GM23338 (cell line): ENCODE results near the gene BEGAIN. TPM values are rescaled to one million over a fixed set of nuclear protein-coding genes. Genes with fewer than 3 reads are reported as not detected.

Source experiments
- ATAC-seq: fragments of 200-7000 bp; cut with Tn5 transposase; 3 replicates; pipeline ENCODE4 v1.9.1; 2020
- DNase-seq: peaks from one replicate; pipeline ENCODE4 v3.0.0-alpha.2; 2015; ENCODE audit warnings: low spot score
- H2AFZ ChIP-seq: fragments of 200-600 bp; sonication (generic); 2 replicates; pipeline ENCODE4 v1.8.0; 2016; ENCODE audit warnings: antibody characterized with exemption, mild to moderate bottlenecking, moderate library complexity
- H3F3A ChIP-seq: fragments of 200-600 bp; sonication (generic); replicated peaks from 2 replicates; pipeline ENCODE4 v1.8.0; 2017; ENCODE audit warnings: antibody characterized with exemption, mixed run types, low read depth
- H3K27ac ChIP-seq: fragments of 200-600 bp; sonication (generic); 2 replicates; pipeline ENCODE4 v1.6.1; 2016; ENCODE audit warnings: low read depth
- H3K27me3 ChIP-seq: fragments of 200-600 bp; sonication (generic); 2 replicates; pipeline ENCODE4 v1.8.0; 2016; ENCODE audit warnings: mild to moderate bottlenecking, mixed run types, moderate library complexity; ENCODE audit not compliant: insufficient read depth
- H3K36me3 ChIP-seq: fragments of 200-600 bp; sonication (generic); 2 replicates; pipeline ENCODE4 v1.8.0; 2016; ENCODE audit warnings: mild to moderate bottlenecking; ENCODE audit not compliant: insufficient read depth
- H3K4me1 ChIP-seq: fragments of 200-600 bp; sonication (generic); 2 replicates; pipeline ENCODE4 v1.8.0; 2016; ENCODE audit warnings: mild to moderate bottlenecking, moderate library complexity; ENCODE audit not compliant: insufficient read depth
- H3K4me2 ChIP-seq: fragments of 200-600 bp; sonication (generic); 2 replicates; pipeline ENCODE4 v1.7.1; 2017; ENCODE audit warnings: mixed run types
- H3K4me3 ChIP-seq: fragments of 200-600 bp; sonication (generic); 2 replicates; pipeline ENCODE4 v1.6.1; 2016; ENCODE audit warnings: mixed run types
- H3K79me2 ChIP-seq: fragments of 200-600 bp; sonication (generic); replicated peaks from 2 replicates; pipeline ENCODE4 v1.8.0; 2017; ENCODE audit warnings: mild to moderate bottlenecking; ENCODE audit not compliant: insufficient read depth
- H3K9me2 ChIP-seq: fragments of 200-600 bp; sonication (generic); 2 replicates; pipeline ENCODE4 v1.8.0; 2017; ENCODE audit not compliant: insufficient read depth
- H4K20me1 ChIP-seq: fragments of 200-600 bp; sonication (generic); replicated peaks from 2 replicates; pipeline ENCODE4 v1.8.0; 2017; ENCODE audit warnings: mild to moderate bottlenecking; ENCODE audit not compliant: insufficient read depth
- H3K27ac Mint-ChIP-seq: 2 replicates; pipeline ENCODE4 v1.8.0; 2020; ENCODE audit warnings: inconsistent platforms, mild to moderate bottlenecking, moderate library complexity, mixed read lengths
- H3K27me3 Mint-ChIP-seq: 3 replicates; pipeline ENCODE4 v1.8.0; 2022; ENCODE audit warnings: low read depth, mild to moderate bottlenecking, moderate library complexity, mixed read lengths, inconsistent platforms; ENCODE audit not compliant: insufficient read depth, poor library complexity
- H3K36me3 Mint-ChIP-seq: 3 replicates; pipeline ENCODE4 v1.8.0; 2021; ENCODE audit warnings: low read depth, mild to moderate bottlenecking, inconsistent platforms, moderate library complexity, mixed read lengths
- H3K4me1 Mint-ChIP-seq: 3 replicates; pipeline ENCODE4 v1.8.0; 2020; ENCODE audit warnings: mild to moderate bottlenecking, inconsistent platforms, mixed read lengths
- H3K4me3 Mint-ChIP-seq: 3 replicates; pipeline ENCODE4 v1.8.0; 2021; ENCODE audit warnings: moderate library complexity, mild to moderate bottlenecking, inconsistent platforms, mixed read lengths
- H3K9me3 Mint-ChIP-seq: 3 replicates; pipeline ENCODE4 v1.8.0; 2020; ENCODE audit warnings: moderate library complexity, mild to moderate bottlenecking, inconsistent platforms, mixed read lengths
- CREB1 ChIP-seq: fragments of 250-450 bp; sonication (Bioruptor Pico); IDR thresholded peaks from 2 replicates; pipeline ENCODE4 v1.5.0; 2020; ENCODE audit warnings: low read depth, mild to moderate bottlenecking, moderate library complexity
- CTCF ChIP-seq, 2 experiments: fragments of 200-600 bp in 1 of 2; sonication (generic) in 1 of 2; conservative IDR thresholded peaks; 2 replicates each; pipeline versions ENCODE4 v1.5.1 to v1.6.1; 2016 to 2017; ENCODE audit warnings: antibody characterized with exemption in 2 of 2, low read depth in 2 of 2, mild to moderate bottlenecking in 2 of 2, moderate library complexity in 1 of 2
- EZH2 ChIP-seq: fragments of 200-600 bp; sonication (generic); IDR thresholded peaks from one replicate; pipeline ENCODE4 v1.8.0; 2017; ENCODE audit warnings: antibody characterized with exemption, mild to moderate bottlenecking, low read depth; ENCODE audit not compliant: unreplicated experiment
- EZH2phosphoT487 ChIP-seq: fragments of 200-600 bp; sonication (generic); IDR thresholded peaks from one replicate; pipeline ENCODE4 v1.8.1; 2018; ENCODE audit warnings: antibody characterized with exemption; ENCODE audit not compliant: unreplicated experiment
- JUNB ChIP-seq: IDR thresholded peaks from one replicate; pipeline ENCODE4 v1.6.1; 2016; ENCODE audit warnings: antibody characterized with exemption; ENCODE audit not compliant: unreplicated experiment
- NANOG ChIP-seq: IDR thresholded peaks from 2 replicates; pipeline ENCODE4 v1.6.1; 2016; ENCODE audit warnings: antibody characterized with exemption, borderline replicate concordance
- REST ChIP-seq: IDR thresholded peaks from one replicate; pipeline ENCODE4 v1.6.1; 2018; ENCODE audit warnings: antibody characterized with exemption; ENCODE audit not compliant: unreplicated experiment
- STAT1 ChIP-seq: IDR thresholded peaks from one replicate; pipeline ENCODE4 v1.6.1; 2016; ENCODE audit warnings: antibody characterized with exemption; ENCODE audit not compliant: unreplicated experiment
- ZNF462 ChIP-seq: fragments of 250-450 bp; sonication (Bioruptor Pico); IDR thresholded peaks from 2 replicates; pipeline ENCODE4 v1.5.0; 2020; ENCODE audit warnings: mild to moderate bottlenecking, moderate library complexity
- polyA plus RNA-seq: library from polyadenylated mRNA; unstranded; fragments of >200 nt; fragmentation: Nextera tagmentation; extraction: Ambion mirVana; gene quantifications from 2 replicates; pipeline ENCODE4 v1.2.1, GENCODE V29; 2016
- total RNA-seq: library from RNA; depleted of rRNA; stranded (reverse); fragments of >200 nt; shearing (Covaris generic); gene quantifications from 2 replicates; pipeline ENCODE4 v1.2.3, GENCODE V29; 2014
- TF ChIP-seq, protein P1 (sequence below): IDR thresholded peaks from 2 replicates; pipeline ENCODE4 v1.6.1; 2016; ENCODE audit warnings: antibody characterized with exemption

Gene BEGAIN
- total and polyA plus RNA-seq, 2 experiments from 2014 or later = 0.60 to 2.4 TPM

DNA sequence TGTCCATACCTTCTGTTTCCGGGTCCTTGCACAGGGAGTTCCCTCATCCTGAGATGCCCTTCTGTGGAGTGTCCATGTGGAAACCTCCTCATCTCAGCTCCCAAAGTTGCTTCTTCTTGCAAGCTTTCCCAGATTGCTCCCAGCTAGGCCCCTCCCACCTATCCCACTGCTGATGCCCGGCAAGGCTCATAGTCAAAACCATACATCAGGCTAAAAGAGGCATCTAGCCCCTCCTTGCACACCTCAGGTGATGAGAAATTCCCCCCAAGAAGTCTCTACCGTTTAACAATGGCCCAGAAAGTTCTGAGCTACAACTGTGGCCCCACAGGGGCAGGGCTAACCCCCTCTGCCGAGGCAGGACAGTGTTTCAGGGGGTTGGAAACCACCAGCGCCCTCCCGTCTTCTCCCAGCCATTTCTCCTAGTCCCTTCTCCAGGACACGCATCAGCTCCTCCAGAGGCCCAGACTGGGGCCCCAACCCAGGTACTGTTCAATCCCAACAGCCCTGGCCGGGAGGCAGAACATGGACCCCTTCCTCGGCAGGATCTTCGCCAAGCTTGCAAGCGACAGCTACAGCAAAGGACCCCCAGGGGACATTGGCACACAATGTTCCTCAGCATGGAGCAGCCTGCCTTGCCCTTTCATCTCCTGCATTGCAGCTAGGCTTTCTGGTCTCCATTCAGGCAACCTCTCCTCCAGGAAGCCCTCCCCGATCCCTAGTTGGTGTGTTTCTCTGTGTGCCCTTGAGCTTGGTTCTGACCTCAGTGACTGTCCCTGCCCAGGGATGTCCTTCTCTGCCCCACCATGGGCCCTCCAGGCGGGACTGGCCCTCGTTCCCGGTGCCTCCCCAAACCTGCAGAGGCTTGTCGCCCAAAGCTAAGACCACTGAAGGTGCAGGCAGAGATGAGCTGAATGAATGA lies 4.5 kb upstream of the BEGAIN start:
- Mint-ChIP-seq H3K27ac (no peak overlapping the region), H3K9me3 (no peaks in the 10 kb centered on the region), H3K36me3 (no peaks in the 10 kb centered on the region), H3K4me3 (no peak overlapping the region), H3K27me3 (peaks cover 16% of the 10 kb centered on the region), H3K4me1 (peaks cover 9% of the 10 kb centered on the region)
- no peaks in the 10 kb centered on the region for H3K9me2 ChIP-seq
- no peak overlapping the region for H3K4me3 ChIP-seq
- H3K27ac ChIP-seq = no peak overlapping the region
- no peaks in the 10 kb centered on the region for H4K20me1 ChIP-seq
- DNase-seq (no peak), ATAC-seq (no peak)
- H3K27me3 ChIP-seq = peaks cover 18% of the 10 kb centered on the region
- H3F3A ChIP-seq = no peaks in the 10 kb centered on the region
- H3K79me2 ChIP-seq = no peaks in the 10 kb centered on the region
- no peaks in the 10 kb centered on the region; the same call in 1 of the 2 replicates for H3K4me1 ChIP-seq
- no peak overlapping the region for H3K4me2 ChIP-seq
- H2AFZ ChIP-seq = no peak overlapping the region
- no peaks in the 10 kb centered on the region for H3K36me3 ChIP-seq
- TF ChIP-seq ZNF462 (no peak), NANOG (no peak), JUNB (no peak), STAT1 (no peak), CREB1 (CRISPR knock-in tag) (no peak), EZH2phosphoT487 (no peak), CTCF (conservative IDR thresholded peaks at IDR 0.05; ENCODE audit: low read depth in 2 of 2) (no peak), REST (no peak), EZH2 (no peak)
- TF ChIP-seq, protein P1, sequence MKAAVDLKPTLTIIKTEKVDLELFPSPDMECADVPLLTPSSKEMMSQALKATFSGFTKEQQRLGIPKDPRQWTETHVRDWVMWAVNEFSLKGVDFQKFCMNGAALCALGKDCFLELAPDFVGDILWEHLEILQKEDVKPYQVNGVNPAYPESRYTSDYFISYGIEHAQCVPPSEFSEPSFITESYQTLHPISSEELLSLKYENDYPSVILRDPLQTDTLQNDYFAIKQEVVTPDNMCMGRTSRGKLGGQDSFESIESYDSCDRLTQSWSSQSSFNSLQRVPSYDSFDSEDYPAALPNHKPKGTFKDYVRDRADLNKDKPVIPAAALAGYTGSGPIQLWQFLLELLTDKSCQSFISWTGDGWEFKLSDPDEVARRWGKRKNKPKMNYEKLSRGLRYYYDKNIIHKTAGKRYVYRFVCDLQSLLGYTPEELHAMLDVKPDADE = no peak
